Endothelial cell of umbilical vein (primary cell): ENCODE measurements around the gene FAM240B.

ENCODE experiments used
- EZH2 ChIP-seq: IDR thresholded peaks from 2 replicates; pipeline ENCODE4 v1.6.1; 2012; ENCODE audit warnings: borderline replicate concordance, low read depth, mild to moderate bottlenecking, moderate library complexity, low read length, inconsistent platforms; ENCODE audit not compliant: severe bottlenecking
- TF ChIP-seq, protein P1 (sequence below), 2 donors: IDR thresholded peaks; 1 replicate in 1 of 2; 2 replicates in 1 of 2; pipeline ENCODE4 v1.5.1; 2011; ENCODE audit warnings: low read length in 2 of 2, mild to moderate bottlenecking in 2 of 2, moderate library complexity in 2 of 2, control low read depth in 1 of 2, inconsistent platforms in 1 of 2, low read depth in 1 of 2; ENCODE audit not compliant: insufficient read depth in 1 of 2; ENCODE audit errors: extremely low read depth in 1 of 2

DNA sequence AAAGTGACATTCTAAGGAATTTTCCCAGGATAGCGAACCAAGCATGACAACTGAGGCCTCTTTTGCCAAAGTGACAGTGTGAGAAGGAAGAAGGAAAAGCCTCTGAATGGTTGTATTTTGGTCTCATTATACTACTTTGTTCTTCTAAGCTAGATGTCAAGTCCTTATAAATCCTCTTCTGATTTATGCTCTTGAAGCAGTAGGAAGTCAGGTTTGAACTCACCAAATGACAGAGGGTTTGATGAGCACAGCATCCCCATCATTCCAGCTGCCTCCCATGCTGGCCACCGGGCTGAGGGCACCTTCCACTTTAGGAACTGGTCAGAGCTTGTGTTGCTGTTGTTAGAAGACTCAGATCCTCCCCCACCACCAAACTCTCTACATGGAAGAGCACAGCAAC, 44.1 kb downstream of the FAM240B start:
- TF ChIP-seq EZH2: no peak
- TF ChIP-seq, protein P1, sequence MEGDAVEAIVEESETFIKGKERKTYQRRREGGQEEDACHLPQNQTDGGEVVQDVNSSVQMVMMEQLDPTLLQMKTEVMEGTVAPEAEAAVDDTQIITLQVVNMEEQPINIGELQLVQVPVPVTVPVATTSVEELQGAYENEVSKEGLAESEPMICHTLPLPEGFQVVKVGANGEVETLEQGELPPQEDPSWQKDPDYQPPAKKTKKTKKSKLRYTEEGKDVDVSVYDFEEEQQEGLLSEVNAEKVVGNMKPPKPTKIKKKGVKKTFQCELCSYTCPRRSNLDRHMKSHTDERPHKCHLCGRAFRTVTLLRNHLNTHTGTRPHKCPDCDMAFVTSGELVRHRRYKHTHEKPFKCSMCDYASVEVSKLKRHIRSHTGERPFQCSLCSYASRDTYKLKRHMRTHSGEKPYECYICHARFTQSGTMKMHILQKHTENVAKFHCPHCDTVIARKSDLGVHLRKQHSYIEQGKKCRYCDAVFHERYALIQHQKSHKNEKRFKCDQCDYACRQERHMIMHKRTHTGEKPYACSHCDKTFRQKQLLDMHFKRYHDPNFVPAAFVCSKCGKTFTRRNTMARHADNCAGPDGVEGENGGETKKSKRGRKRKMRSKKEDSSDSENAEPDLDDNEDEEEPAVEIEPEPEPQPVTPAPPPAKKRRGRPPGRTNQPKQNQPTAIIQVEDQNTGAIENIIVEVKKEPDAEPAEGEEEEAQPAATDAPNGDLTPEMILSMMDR (IDR thresholded peaks at IDR 0.05; ENCODE audit: extremely low read depth in 1 of 2, insufficient read depth in 1 of 2, low read depth in 1 of 2, low read length in 2 of 2): no peak
